ENCODE data around the gene HPCAL1.

Gene HPCAL1

DNA sequence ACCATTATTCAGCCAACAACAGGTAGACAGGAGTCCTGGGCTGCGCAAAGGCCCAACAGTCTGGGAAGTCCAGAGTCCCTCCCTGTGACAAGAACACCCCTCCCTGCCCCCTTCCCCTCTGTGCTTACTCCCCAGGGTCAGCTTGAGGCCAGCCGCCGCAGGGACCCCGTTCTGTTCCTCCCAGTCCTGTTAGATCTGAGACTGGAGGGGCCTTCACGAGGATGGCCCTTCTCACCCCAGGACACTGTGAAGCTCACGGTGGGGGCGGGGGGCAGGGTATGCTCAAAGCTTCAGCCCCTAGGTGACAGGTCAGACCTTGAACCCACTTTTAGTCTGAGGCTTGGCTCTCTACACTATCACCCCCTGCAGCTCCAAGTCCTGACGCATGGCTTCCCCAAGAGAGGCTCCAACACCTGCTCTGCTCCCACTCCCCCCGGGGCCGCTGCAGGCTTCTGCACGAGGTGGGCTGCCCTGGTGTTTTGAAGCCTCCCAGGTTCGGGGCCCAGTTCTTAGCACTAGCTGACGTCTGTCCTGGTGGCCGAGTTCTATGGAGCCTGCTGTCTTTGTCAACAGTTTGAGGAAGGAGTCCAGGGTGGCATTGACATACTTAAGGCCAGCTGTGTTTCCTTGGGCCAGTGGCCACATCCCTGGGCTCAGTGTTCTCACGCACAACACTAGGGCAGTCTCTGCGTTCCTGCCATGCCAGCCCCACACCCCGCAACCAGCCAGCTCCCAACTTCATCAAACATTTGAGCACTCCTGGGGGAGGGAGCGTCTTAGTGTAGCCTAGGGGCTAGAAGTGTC lies 37.2 kb upstream of the HPCAL1 start:
- no peaks in the 10 kb centered on the region for H3K36me3 ChIP-seq (ENCODE audit: control insufficient read depth, low read length)
- H3K4me1 ChIP-seq (ENCODE audit: control insufficient read depth, low read length), result no peaks in the 10 kb centered on the region
- no peaks in the 10 kb centered on the region for H3K79me2 ChIP-seq (ENCODE audit: control insufficient read depth, low read length)
- H3K4me2 ChIP-seq (ENCODE audit: low read length), result no peak overlapping the region
- H3K4me3 ChIP-seq (ENCODE audit: low read length), result no peak overlapping the region
- TF ChIP-seq, protein P1, sequence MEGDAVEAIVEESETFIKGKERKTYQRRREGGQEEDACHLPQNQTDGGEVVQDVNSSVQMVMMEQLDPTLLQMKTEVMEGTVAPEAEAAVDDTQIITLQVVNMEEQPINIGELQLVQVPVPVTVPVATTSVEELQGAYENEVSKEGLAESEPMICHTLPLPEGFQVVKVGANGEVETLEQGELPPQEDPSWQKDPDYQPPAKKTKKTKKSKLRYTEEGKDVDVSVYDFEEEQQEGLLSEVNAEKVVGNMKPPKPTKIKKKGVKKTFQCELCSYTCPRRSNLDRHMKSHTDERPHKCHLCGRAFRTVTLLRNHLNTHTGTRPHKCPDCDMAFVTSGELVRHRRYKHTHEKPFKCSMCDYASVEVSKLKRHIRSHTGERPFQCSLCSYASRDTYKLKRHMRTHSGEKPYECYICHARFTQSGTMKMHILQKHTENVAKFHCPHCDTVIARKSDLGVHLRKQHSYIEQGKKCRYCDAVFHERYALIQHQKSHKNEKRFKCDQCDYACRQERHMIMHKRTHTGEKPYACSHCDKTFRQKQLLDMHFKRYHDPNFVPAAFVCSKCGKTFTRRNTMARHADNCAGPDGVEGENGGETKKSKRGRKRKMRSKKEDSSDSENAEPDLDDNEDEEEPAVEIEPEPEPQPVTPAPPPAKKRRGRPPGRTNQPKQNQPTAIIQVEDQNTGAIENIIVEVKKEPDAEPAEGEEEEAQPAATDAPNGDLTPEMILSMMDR (IDR thresholded peaks at IDR 0.05; ENCODE audit: low read depth, low read length, poor library complexity, severe bottlenecking), result no peak
- no peak for TF ChIP-seq EZH2phosphoT487 (IDR thresholded peaks at IDR 0.05; ENCODE audit: borderline replicate concordance, low read length)
- no peaks in the 10 kb centered on the region for H4K20me1 ChIP-seq (ENCODE audit: control insufficient read depth, insufficient read depth, low read depth, low read length)
- no peaks in the 10 kb centered on the region for H3K9me3 ChIP-seq (ENCODE audit: control insufficient read depth, insufficient read depth, low read length)
- H3K27ac ChIP-seq (ENCODE audit: low read depth, low read length), result no peak overlapping the region
- H3K27me3 ChIP-seq (ENCODE audit: control insufficient read depth, low read length), result peaks cover 9% of the 10 kb centered on the region
- H3F3A ChIP-seq (ENCODE audit: control insufficient read depth, insufficient read depth), result no peaks in the 10 kb centered on the region
- H3K9me2 ChIP-seq (replicated peaks; ENCODE audit: control insufficient read depth, low read length), result no peaks in the 10 kb centered on the region

DNA sequence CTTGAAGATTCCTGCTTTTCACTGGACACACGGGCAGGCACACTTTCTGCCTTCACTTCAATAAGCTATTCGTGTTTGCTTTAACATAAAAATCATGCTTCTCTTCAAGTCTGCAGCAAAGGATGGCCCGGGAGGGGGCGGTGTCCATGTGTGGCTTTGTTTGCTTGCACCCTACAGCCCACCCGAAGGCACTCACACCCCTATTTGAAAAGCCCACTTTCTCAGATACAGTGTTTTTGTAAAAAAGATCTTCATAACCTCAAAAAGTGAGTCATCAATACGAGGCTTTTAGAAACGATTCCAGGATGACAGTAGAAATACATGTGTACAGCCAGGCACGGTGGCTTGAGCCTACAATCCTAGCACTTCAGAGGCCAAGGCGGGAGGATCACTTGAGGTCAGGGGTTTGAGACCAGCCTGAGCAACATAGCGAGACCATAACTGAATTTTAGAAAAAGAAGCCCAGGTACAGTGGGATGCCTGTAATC lies 36.5 kb upstream of the HPCAL1 start:
- no peak overlapping the region for H3K4me2 ChIP-seq (ENCODE audit: low read length)
- no peaks in the 10 kb centered on the region for H3K79me2 ChIP-seq (ENCODE audit: control insufficient read depth, low read length)

DNA sequence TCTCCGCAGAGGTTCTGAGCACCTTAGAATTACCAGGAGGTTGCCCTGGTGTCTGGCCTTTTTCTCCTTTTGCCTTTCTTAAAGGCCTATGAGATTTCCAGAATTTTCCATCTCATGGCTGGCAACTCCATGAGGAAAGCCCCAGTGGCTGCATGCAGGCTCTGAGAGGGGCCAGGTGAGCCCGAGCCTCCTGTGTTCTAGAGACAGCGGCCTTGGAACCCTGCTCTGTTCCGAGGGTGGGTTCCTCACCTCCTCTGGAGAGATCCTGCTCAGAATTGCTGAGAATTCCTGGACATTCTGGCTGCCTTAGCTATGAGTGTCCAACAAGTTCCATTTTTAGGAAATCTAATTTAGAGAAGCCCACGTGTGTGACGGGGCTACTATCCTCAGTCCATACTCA lies 35.7 kb upstream of the HPCAL1 start:
- H3F3A ChIP-seq (ENCODE audit: control insufficient read depth, insufficient read depth), result no peaks in the 10 kb centered on the region
- TF ChIP-seq, protein P1 (IDR thresholded peaks at IDR 0.05; ENCODE audit: low read depth, low read length, poor library complexity, severe bottlenecking), result no peak
- TF ChIP-seq EZH2phosphoT487 (IDR thresholded peaks at IDR 0.05; ENCODE audit: borderline replicate concordance, low read length), result no peak

More for the DNA sequence above, 36.5 kb upstream of the HPCAL1 start:
- Histone ChIP-seq H3F3A (ENCODE audit: control insufficient read depth, insufficient read depth) (no peaks in the 10 kb centered on the region), H3K4me3 (ENCODE audit: low read length) (no peak overlapping the region), H3K27ac (ENCODE audit: low read depth, low read length) (no peak overlapping the region), H3K9me3 (ENCODE audit: control insufficient read depth, insufficient read depth, low read length) (no peaks in the 10 kb centered on the region), H3K4me1 (ENCODE audit: control insufficient read depth, low read length) (no peaks in the 10 kb centered on the region), H3K36me3 (ENCODE audit: control insufficient read depth, low read length) (no peaks in the 10 kb centered on the region), H4K20me1 (ENCODE audit: control insufficient read depth, insufficient read depth, low read depth, low read length) (no peaks in the 10 kb centered on the region), H3K9me2 (replicated peaks; ENCODE audit: control insufficient read depth, low read length) (no peaks in the 10 kb centered on the region), H3K27me3 (ENCODE audit: control insufficient read depth, low read length) (peaks cover 9% of the 10 kb centered on the region)
- no peak for TF ChIP-seq EZH2phosphoT487 (IDR thresholded peaks at IDR 0.05; ENCODE audit: borderline replicate concordance, low read length)
- TF ChIP-seq, protein P1 (IDR thresholded peaks at IDR 0.05; ENCODE audit: low read depth, low read length, poor library complexity, severe bottlenecking), result no peak

More for the DNA sequence above, 35.7 kb upstream of the HPCAL1 start:
- Histone ChIP-seq H3K36me3 (ENCODE audit: control insufficient read depth, low read length) (no peaks in the 10 kb centered on the region), H3K9me2 (replicated peaks; ENCODE audit: control insufficient read depth, low read length) (no peaks in the 10 kb centered on the region), H3K4me1 (ENCODE audit: control insufficient read depth, low read length) (no peaks in the 10 kb centered on the region), H3K27ac (ENCODE audit: low read depth, low read length) (no peak overlapping the region), H3K27me3 (ENCODE audit: control insufficient read depth, low read length) (peaks cover 2% of the 10 kb centered on the region; the same call in 1 of the 2 replicates), H3K4me2 (ENCODE audit: low read length) (no peak overlapping the region), H3K4me3 (ENCODE audit: low read length) (no peak overlapping the region), H3K79me2 (ENCODE audit: control insufficient read depth, low read length) (no peaks in the 10 kb centered on the region), H4K20me1 (ENCODE audit: control insufficient read depth, insufficient read depth, low read depth, low read length) (no peaks in the 10 kb centered on the region), H3K9me3 (ENCODE audit: control insufficient read depth, insufficient read depth, low read length) (no peaks in the 10 kb centered on the region)
